GM12874 (cell line): ENCODE data around the gene CPLX1.

ENCODE experiments used
- CTCF ChIP-seq: IDR thresholded peaks from 2 replicates; pipeline ENCODE4 v1.5.1; 2011; ENCODE audit warnings: low read depth, mild to moderate bottlenecking, control low read depth, low read length, moderate library complexity; ENCODE audit not compliant: insufficient read depth

Gene CPLX1

GRCh38 chr4:763191-763810 is 62.6 kb downstream of the CPLX1 start:
- TF ChIP-seq CTCF = no peak

GRCh38 chr4:762211-763190 is 63.4 kb downstream of the CPLX1 start:
- no peak for TF ChIP-seq CTCF

- no peak for TF ChIP-seq CTCF
Measured at GRCh38 chr4:761739-762138, 64.2 kb downstream of the CPLX1 start.

GRCh38 chr4:761086-761485 is 64.8 kb downstream of the CPLX1 start:
- no peak for TF ChIP-seq CTCF

- TF ChIP-seq CTCF = no peak
Measured at GRCh38 chr4:760616-761015, 65.3 kb downstream of the CPLX1 start.

GRCh38 chr4:757111-757510 is 68.8 kb downstream of the CPLX1 start:
- TF ChIP-seq CTCF = no peak

- no peak for TF ChIP-seq CTCF
Measured at GRCh38 chr4:754221-755120, 71.5 kb downstream of the CPLX1 start.
